HepG2 (cell line): ENCODE measurements around the gene CALY. TPM values are rescaled to one million over a fixed set of nuclear protein-coding genes. Genes with fewer than 3 reads are reported as not detected.
A peak's percentile ranks its signal among the peaks of the same experiment; 100 is the strongest.

Experiments
- ATAC-seq: fragments of 200-7000 bp; cut with Tn5 transposase; 3 replicates; pipeline ENCODE4 v1.9.1; 2020; ENCODE audit warnings: mild to moderate bottlenecking, moderate library complexity
- BruUV-seq: library from RNA; stranded (reverse); fragments of 400-500 nt; replicated peaks from 2 replicates; lab custom pipeline; 2021; lab: Mats Ljungman, UMichigan
- CTCF ChIA-PET: fragments of 300-600 bp; formaldehyde crosslinking; extraction: SDS; loops from one replicate; lab custom pipeline; 2021; ENCODE audit warnings: low total read pairs, inconsistent platforms, low intra/inter-chr PET ratio; lab: Yijun Ruan, JAX
- POLR2A ChIA-PET: fragments of 350-600 bp; sonication (Branson Sonifier 250); formaldehyde crosslinking; loops from one replicate; lab custom pipeline; 2020; ENCODE audit warnings: antibody characterized with exemption, inconsistent platforms; lab: Yijun Ruan, JAX
- DNase-seq: peaks from one replicate; pipeline ENCODE4 v3.0.0-alpha.2; 2015; ENCODE audit warnings: low spot score
- FAIRE-seq: peaks from 3 replicates; lab custom pipeline; 2011; peaks lifted over from hg19 to GRCh38; lab: Jason Lieb, UNC
- H2AFZ ChIP-seq: one replicate; pipeline ENCODE4 v1.6.1; 2011; ENCODE audit warnings: low read length, inconsistent platforms
- H3K27ac ChIP-seq: fragments of 300-600 bp; 3 replicates; pipeline ENCODE4 v1.8.0; 2011; ENCODE audit warnings: mixed run types, mild to moderate bottlenecking, mixed read lengths, low read length, inconsistent platforms; ENCODE audit not compliant: insufficient read depth; ENCODE audit errors: extremely low read length
- H3K27me3 ChIP-seq, 2 experiments: fragments of 200-600 bp in 1 of 2; 2 replicates in 1 of 2; 3 replicates in 1 of 2; pipeline versions ENCODE4 v1.6.0 to v1.8.0; 2011; ENCODE audit warnings: low read length in 2 of 2, mild to moderate bottlenecking in 2 of 2, moderate library complexity in 2 of 2, inconsistent platforms in 1 of 2; ENCODE audit not compliant: insufficient read depth in 2 of 2, control insufficient read depth in 1 of 2
- H3K36me3 ChIP-seq, 2 experiments: fragments of 200-600 bp in 1 of 2; replicated peaks in 1 of 2; 2 replicates in 1 of 2; 3 replicates in 1 of 2; pipeline versions ENCODE4 v1.5.1 to v1.8.0; 2011; ENCODE audit warnings: low read length in 2 of 2, inconsistent platforms in 1 of 2; ENCODE audit not compliant: insufficient read depth in 2 of 2, control insufficient read depth in 1 of 2
- H3K4me1 ChIP-seq: 2 replicates; pipeline ENCODE4 v1.5.1; 2012; ENCODE audit warnings: low read length, inconsistent platforms; ENCODE audit not compliant: insufficient read depth
- H3K4me2 ChIP-seq: 2 replicates; pipeline ENCODE4 v1.6.0; 2011; ENCODE audit warnings: low read depth, low read length, inconsistent platforms
- H3K4me3 ChIP-seq, 3 experiments: fragments of 200-600 bp in 1 of 3; sonication (generic), shearing (Covaris generic) in 1 of 3; replicated peaks in 1 of 3; 2 replicates each; pipeline ENCODE4 v1.5.1; 2011 to 2016; ENCODE audit warnings: low read length in 3 of 3, inconsistent platforms in 2 of 3, low read depth in 2 of 3, mild to moderate bottlenecking in 2 of 3, control low read depth in 1 of 3, mixed read lengths in 1 of 3; ENCODE audit not compliant: insufficient read depth in 1 of 3
- H3K79me2 ChIP-seq: one replicate; pipeline ENCODE4 v1.6.1; 2011; ENCODE audit warnings: low read length, inconsistent platforms; ENCODE audit not compliant: insufficient read depth
- H3K9ac ChIP-seq: 2 replicates; pipeline ENCODE4 v1.6.0; 2011; ENCODE audit warnings: mild to moderate bottlenecking, low read depth, low read length, inconsistent platforms; ENCODE audit not compliant: insufficient read depth
- H3K9me3 ChIP-seq: 2 replicates; pipeline ENCODE4 v1.5.1; 2012; ENCODE audit warnings: mild to moderate bottlenecking, low read length
- H4K20me1 ChIP-seq: 2 replicates; pipeline ENCODE4 v1.6.0; 2011; ENCODE audit warnings: inconsistent platforms, mild to moderate bottlenecking, low read length, moderate library complexity; ENCODE audit not compliant: insufficient read depth
- ARNT2 ChIP-seq: sonication (generic); formaldehyde crosslinking; IDR thresholded peaks from 2 replicates; pipeline ENCODE4 v1.8.0; 2022; ENCODE audit warnings: mild to moderate bottlenecking, low read depth, missing genetic modification reagents, moderate library complexity
- CREB1 ChIP-seq, 2 experiments: fragments of 450-650 bp in 1 of 2; IDR thresholded peaks; 2 replicates each; pipeline ENCODE4 v1.6.1; 2016 to 2017; ENCODE audit warnings: control low read depth in 1 of 2, mild to moderate bottlenecking in 1 of 2, missing compliant biosample characterization in 1 of 2, missing genetic modification characterization in 1 of 2
- KDM3A ChIP-seq: IDR thresholded peaks from 2 replicates; pipeline ENCODE4 v1.6.1; 2018; ENCODE audit warnings: low read depth, missing compliant biosample characterization
- MAFG ChIP-seq: sonication (generic); formaldehyde crosslinking; IDR thresholded peaks from 2 replicates; pipeline ENCODE4 v1.5.1; 2020; ENCODE audit warnings: mild to moderate bottlenecking, missing genetic modification reagents
- NFYC ChIP-seq: IDR thresholded peaks from 2 replicates; pipeline ENCODE4 v1.6.1; 2016; ENCODE audit warnings: missing genetic modification reagents, missing compliant biosample characterization
- PATZ1 ChIP-seq: sonication (generic); formaldehyde crosslinking; IDR thresholded peaks from 2 replicates; pipeline ENCODE4 v1.4.0; 2020; ENCODE audit warnings: missing genetic modification reagents
- RFX1 ChIP-seq: fragments of 450-650 bp; IDR thresholded peaks from 2 replicates; pipeline ENCODE4 v1.6.1; 2017
- SCMH1 ChIP-seq: sonication (generic); formaldehyde crosslinking; IDR thresholded peaks from 2 replicates; pipeline ENCODE4 v1.9.0; 2021; ENCODE audit warnings: missing genetic modification reagents, mild to moderate bottlenecking, borderline replicate concordance
- SOX13 ChIP-seq, 3 experiments: fragments of 450-650 bp in 1 of 3; sonication (generic) in 1 of 3; formaldehyde crosslinking in 1 of 3; IDR thresholded peaks in 2 of 3; conservative IDR thresholded peaks in 1 of 3; 2 replicates each; pipeline versions ENCODE4 v1.5.0 to v1.6.1; 2016 to 2020; ENCODE audit warnings: antibody characterized with exemption in 1 of 3, mild to moderate bottlenecking in 1 of 3, missing compliant biosample characterization in 1 of 3, missing genetic modification reagents in 1 of 3, moderate library complexity in 1 of 3
- TBX2 ChIP-seq: sonication (generic); formaldehyde crosslinking; IDR thresholded peaks from 2 replicates; pipeline ENCODE4 v1.5.0; 2020; ENCODE audit warnings: missing genetic modification reagents, mild to moderate bottlenecking, borderline replicate concordance
- XBP1 ChIP-seq: sonication (generic); formaldehyde crosslinking; IDR thresholded peaks from 2 replicates; pipeline ENCODE4 v1.5.0; 2020; ENCODE audit warnings: missing genetic modification reagents
- ZMAT3 ChIP-seq: sonication (generic); formaldehyde crosslinking; conservative IDR thresholded peaks from 2 replicates; pipeline ENCODE4 v1.7.0; 2021; ENCODE audit warnings: missing genetic modification reagents
- ZNF773 ChIP-seq: sonication (generic); formaldehyde crosslinking; IDR thresholded peaks from 2 replicates; pipeline ENCODE4 v1.4.0; 2020; ENCODE audit warnings: missing genetic modification reagents, borderline replicate concordance
- WGBS: methylation state at CpG from one replicate; pipeline ENCODE4 v1.1.6; 2017; ENCODE audit warnings: low lambda C conversion rate; 5-methylcytosine and 5-hydroxymethylcytosine counted together
- in situ Hi-C: cut with HindIII; loops from 2 replicates; pipeline ENCODE4 v1.10.0; 2017; ENCODE audit warnings: low pct_unique_long_range_greater_than_20kb; ENCODE audit not compliant: extremely low pct_ligation_motif_present
- intact Hi-C: fragments of 100-400 bp; cut with micrococcal nuclease; formaldehyde crosslinking; loops from one replicate; pipeline ENCODE4 v1.10.0; 2022; ENCODE audit not compliant: unreplicated experiment
- polyA plus RNA-seq, 8 experiments: library from polyadenylated mRNA; depleted of rRNA in 3 of 8; stranded (reverse) in 7 of 8; unstranded in 1 of 8; fragments of >200 nt; fragmentation: Illumina TruSeq in 4 of 8; extraction: Trizol in 4 of 8; gene quantifications; 2 replicates each; pipeline versions ENCODE4 v1.2.1 to v1.2.3, GENCODE V29; 2011 to 2016; ENCODE audit warnings: low read depth in 4 of 8, missing spikeins in 1 of 8, mixed read lengths in 1 of 8; ENCODE audit not compliant: insufficient read depth in 1 of 8
- total RNA-seq, 5 experiments: library from RNA; depleted of rRNA; stranded (reverse); fragments of >200 nt; fragmentation: Illumina TruSeq; extraction: Trizol; gene quantifications; 2 replicates each; pipeline ENCODE4 v1.2.3, GENCODE V29; 2016; ENCODE audit warnings: low read depth in 1 of 5
- TF ChIP-seq, protein P1 (sequence below): sonication (generic); formaldehyde crosslinking; IDR thresholded peaks from 2 replicates; pipeline ENCODE4 v1.8.1; 2023; ENCODE audit warnings: mild to moderate bottlenecking, missing genetic modification reagents
- TF ChIP-seq, protein P2 (sequence below): sonication (generic); formaldehyde crosslinking; IDR thresholded peaks from 2 replicates; pipeline ENCODE4 v1.5.0; 2020; ENCODE audit warnings: missing genetic modification reagents, mild to moderate bottlenecking, borderline replicate concordance

The CALY gene
- total and polyA plus RNA-seq, 2 of the 13 experiments (the other 11 are each of a cell fraction or from before 2014, with no cell fraction given): 0.08 TPM; not detected in 1

GRCh38 chr10:133336118-133336576 lies 549 bp downstream of the CALY start:
- peak overlapping the region; percentile 64; the same call in 1 of the 2 replicates for H3K4me2 ChIP-seq
- peak overlapping the region in 1 of 3 experiments; percentile 72; a peak in 1 of 6 replicates for H3K4me3 ChIP-seq

DNA sequence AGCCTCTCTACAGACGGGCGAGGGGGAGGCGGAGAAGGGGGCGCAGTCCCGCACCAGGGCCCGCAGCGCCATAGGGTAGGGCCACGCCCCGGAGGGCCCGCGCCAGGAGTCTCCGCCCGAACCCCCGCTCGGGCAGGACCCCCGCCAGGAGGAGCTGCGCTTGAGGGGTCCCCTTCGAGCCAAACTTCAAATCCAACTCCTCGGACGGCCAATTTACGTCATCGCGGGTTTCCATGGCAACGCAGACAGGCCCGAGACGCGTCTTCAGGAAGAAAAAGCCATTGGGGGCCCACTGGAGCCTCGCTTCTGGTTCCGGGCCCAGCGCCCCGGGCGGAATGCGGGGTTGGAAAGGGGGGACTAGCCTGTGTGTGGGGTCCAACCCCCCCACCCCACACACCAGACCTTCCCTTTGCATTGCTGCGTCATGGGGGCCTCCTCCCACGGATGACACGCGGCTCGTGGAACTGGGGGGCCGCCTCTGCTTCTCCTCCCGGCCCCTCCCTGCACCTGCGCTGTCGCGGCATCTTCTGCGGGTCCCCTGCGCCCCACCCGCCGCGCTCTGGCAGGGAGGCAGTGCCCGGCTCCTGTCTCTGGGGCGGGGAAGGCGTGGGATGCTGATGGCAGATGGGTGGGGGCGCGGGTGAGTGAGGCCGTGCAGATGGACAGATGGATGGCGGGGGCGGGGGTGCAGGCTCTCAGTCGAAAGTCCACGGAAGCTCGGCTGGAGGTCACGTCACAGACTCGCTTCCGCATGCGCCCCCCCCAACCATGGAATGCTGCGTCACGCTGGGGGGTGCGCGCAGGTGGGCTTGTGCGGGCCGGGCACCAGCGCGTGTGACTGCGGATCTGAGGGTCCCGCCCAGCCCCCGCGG lies 1.2 kb downstream of the CALY start:
- H3K27ac ChIP-seq: no peak overlapping the region
- no peaks in the 10 kb centered on the region for H3K36me3 ChIP-seq
- H2AFZ ChIP-seq: no peak overlapping the region
- FAIRE-seq (no peak), ATAC-seq (peak; percentile 54), DNase-seq (no peak)
- peaks cover 6 to 67% of the 10 kb centered on the region in 2 experiments; a peak in 4 of 5 replicates for H3K27me3 ChIP-seq
- H3K79me2 ChIP-seq: no peaks in the 10 kb centered on the region
- no peaks in the 10 kb centered on the region for H3K9me3 ChIP-seq
- intact Hi-C loops: no loop called here
- no peaks in the 10 kb centered on the region for H4K20me1 ChIP-seq
- peaks cover 21% of the 10 kb centered on the region for H3K4me1 ChIP-seq
- POLR2A ChIA-PET: interaction anchor here (0.9 to 2.2 kb wide), 3 partner anchors 11 to 22 kb away, joined by 3 to 8 read pairs (median 5); partner anchors contain the start of genes FUOM and PRAP1
- 0 out of 2 replicates have a peak overlapping the region, but pooled peaks have one; percentile 8 for H3K9ac ChIP-seq
- no TSS peak for BruUV-seq
- in situ Hi-C loops: no loop called here
- peak overlapping the region; percentile 19 to 72 (median 42); a peak in 4 of 6 replicates for H3K4me3 ChIP-seq
- whole genome bisulfite sequencing: 8% methylated on average over 11 of the region's 75 CpGs
- CTCF ChIA-PET: no interaction called here
- H3K4me2 ChIP-seq: peak overlapping the region; percentile 64
- TF ChIP-seq TBX2 (CRISPR knock-in tag): 0 out of 2 replicates have a peak, but pooled peaks have one; percentile 11
- peak; percentile 56 for TF ChIP-seq PATZ1 (CRISPR knock-in tag)
- no peak for TF ChIP-seq ZMAT3 (CRISPR knock-in tag)
- TF ChIP-seq ZNF773 (CRISPR knock-in tag): no peak
- no peak for TF ChIP-seq SCMH1 (CRISPR knock-in tag)
- TF ChIP-seq CREB1 (IDR thresholded peaks at IDR 0.05): peak; percentile 58
- no peak for TF ChIP-seq CREB1 (CRISPR knock-in tag; IDR thresholded peaks at IDR 0.05)
- TF ChIP-seq RFX1: peak; percentile 57
- peak; percentile 38; the same call in 1 of the 2 replicates for TF ChIP-seq MAFG
- no peak for TF ChIP-seq XBP1 (CRISPR knock-in tag)
- TF ChIP-seq, protein P1, sequence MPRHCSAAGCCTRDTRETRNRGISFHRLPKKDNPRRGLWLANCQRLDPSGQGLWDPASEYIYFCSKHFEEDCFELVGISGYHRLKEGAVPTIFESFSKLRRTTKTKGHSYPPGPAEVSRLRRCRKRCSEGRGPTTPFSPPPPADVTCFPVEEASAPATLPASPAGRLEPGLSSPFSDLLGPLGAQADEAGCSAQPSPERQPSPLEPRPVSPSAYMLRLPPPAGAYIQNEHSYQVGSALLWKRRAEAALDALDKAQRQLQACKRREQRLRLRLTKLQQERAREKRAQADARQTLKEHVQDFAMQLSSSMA (CRISPR knock-in tag): no peak

More at GRCh38 chr10:133336118-133336576, 549 bp downstream of the CALY start:
- Histone ChIP-seq H2AFZ (no peak overlapping the region), H3K27me3 (peaks cover 6 to 63% of the 10 kb centered on the region in 2 experiments; a peak in 4 of 5 replicates), H3K27ac (no peak overlapping the region), H4K20me1 (no peaks in the 10 kb centered on the region), H3K9me3 (no peaks in the 10 kb centered on the region), H3K79me2 (no peaks in the 10 kb centered on the region), H3K36me3 (no peaks in the 10 kb centered on the region), H3K4me1 (peaks cover 21% of the 10 kb centered on the region), H3K9ac (no peak overlapping the region)
- DNase-seq (no peak), FAIRE-seq (no peak), ATAC-seq (no peak; the same call in 1 of the 3 replicates)
- CTCF ChIA-PET: no interaction called here
- POLR2A ChIA-PET: interaction anchor here (0.9 to 2.2 kb wide), 2 partner anchors 11 to 12 kb away, joined by 5 to 8 read pairs; partner anchors contain the start of gene PRAP1
- in situ Hi-C loops: no loop called here
- WGBS: 3% methylated on average over 5 of the region's 41 CpGs
- TF ChIP-seq, protein P2, sequence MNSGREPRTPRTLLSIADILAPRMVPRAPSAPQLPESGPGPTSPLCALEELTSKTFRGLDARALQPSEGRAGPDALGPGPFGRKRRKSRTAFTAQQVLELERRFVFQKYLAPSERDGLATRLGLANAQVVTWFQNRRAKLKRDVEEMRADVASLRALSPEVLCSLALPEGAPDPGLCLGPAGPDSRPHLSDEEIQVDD: no peak
- TF ChIP-seq SOX13 (IDR thresholded peaks at IDR 0.05): no peak
- no peak for TF ChIP-seq SOX13 (CRISPR knock-in tag; conservative IDR thresholded peaks at IDR 0.05 in 1 of 2, IDR thresholded peaks at IDR 0.05 in 1 of 2)
- no peak for TF ChIP-seq KDM3A
- no peak for TF ChIP-seq NFYC
- 0 out of 2 replicates have a peak, but pooled peaks have one; percentile 28 for TF ChIP-seq ARNT2 (CRISPR knock-in tag)
- BruUV-seq: no TSS peak
- intact Hi-C loops: no loop called here
